Measurements from ENCODE around the gene ACOX1.

DNA sequence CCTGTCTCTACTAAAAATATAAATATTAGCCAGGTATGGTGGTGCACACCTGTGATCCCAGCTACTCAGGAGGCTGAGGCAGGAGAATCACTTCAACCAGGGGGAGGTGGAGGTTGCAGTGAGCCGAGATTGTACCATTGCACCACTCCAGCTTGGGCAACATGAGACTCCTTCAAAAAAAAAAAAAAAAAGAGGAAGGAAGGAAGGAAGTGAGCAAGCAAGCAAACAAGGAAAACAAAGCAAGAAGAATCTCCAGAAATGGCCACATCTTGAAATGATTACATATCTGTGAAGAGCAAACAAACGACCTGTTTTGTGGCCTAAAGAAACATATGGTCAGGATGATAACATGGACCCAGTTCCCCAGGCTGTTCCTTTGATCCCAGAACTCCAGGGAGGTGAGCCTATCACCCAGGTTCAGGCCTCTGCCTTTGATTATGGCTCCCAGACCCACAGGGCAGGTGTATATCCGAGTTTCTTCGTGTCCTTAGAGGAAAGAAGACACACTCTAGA is 8.9 kb downstream of the ACOX1 start:
- TF ChIP-seq EZH2phosphoT487 (IDR thresholded peaks at IDR 0.05) (no peak), CTCF (IDR thresholded peaks at IDR 0.05) (no peak)
